ENCODE measurements around the gene RGS3.

Gene RGS3

DNA sequence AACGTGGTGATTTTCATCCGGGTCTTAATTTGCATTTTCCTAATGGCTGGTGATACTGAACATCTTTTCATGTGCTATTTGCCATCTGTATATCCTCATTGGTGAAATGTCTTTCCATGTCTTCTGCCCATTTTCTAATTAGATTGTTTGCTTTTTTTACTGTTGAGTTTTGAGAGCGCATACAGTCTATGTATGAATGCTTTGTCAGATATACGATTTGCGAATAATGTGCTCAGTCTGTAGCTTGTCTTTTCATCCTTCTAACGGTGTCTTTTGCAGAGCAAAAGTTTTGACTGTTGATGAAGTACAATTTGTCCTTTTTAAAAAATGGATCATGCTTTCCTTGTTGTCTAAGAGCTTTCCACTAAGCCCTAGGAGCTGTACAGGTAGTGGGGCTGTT lies 143.0 kb downstream of the RGS3 start:
- no peak overlapping the region for H3K4me3 ChIP-seq (ENCODE audit: low read length)
- no peaks in the 10 kb centered on the region for H3K27me3 ChIP-seq (ENCODE audit: control insufficient read depth, insufficient read depth, low read length)
- no peak overlapping the region for H3K9ac ChIP-seq (ENCODE audit: low read length)
- no peaks in the 10 kb centered on the region for H3K36me3 ChIP-seq (ENCODE audit: control insufficient read depth, insufficient read depth, low read length)
- no peak overlapping the region for H3K27ac ChIP-seq (ENCODE audit: low read depth, low read length)
- peaks cover 11% of the 10 kb centered on the region for H3K4me1 ChIP-seq (ENCODE audit: control insufficient read depth, insufficient read depth, low read length)

DNA sequence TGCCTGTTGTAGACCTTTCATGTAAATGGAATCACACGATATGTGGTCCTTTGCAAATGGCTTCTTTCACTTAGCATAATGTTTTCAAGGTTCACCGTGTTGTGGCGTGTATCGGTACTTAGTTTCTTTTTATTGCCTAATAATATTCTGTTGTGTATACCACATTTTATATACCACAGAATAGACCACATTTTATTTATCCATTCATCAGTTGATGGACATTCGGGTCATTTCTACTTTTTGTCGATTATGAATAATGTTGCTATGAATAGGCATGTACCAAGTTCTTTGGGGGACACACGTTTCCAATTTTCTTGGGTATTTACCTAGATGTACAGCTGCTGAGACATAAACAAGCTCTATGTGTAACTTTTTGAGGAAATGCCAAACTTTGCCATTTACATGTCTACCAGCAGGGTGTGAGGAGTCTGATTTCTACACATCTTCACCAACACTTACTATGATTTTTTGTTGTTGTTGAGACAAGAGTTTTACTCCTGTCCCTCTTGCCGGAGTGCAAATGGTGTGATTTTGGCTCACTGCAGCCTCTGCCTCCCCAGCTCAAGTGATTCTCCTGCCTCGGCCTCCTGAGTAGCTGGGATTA lies 144.7 kb downstream of the RGS3 start:
- no peak overlapping the region for H3K9ac ChIP-seq (ENCODE audit: low read length)
- no peak overlapping the region for H3K4me3 ChIP-seq (ENCODE audit: low read length)
- H3K36me3 ChIP-seq (ENCODE audit: control insufficient read depth, insufficient read depth, low read length) = no peaks in the 10 kb centered on the region
- no peaks in the 10 kb centered on the region for H3K4me1 ChIP-seq (ENCODE audit: control insufficient read depth, insufficient read depth, low read length)
- no peak overlapping the region for H3K27ac ChIP-seq (ENCODE audit: low read depth, low read length)
- no peaks in the 10 kb centered on the region for H3K27me3 ChIP-seq (ENCODE audit: control insufficient read depth, insufficient read depth, low read length)

DNA sequence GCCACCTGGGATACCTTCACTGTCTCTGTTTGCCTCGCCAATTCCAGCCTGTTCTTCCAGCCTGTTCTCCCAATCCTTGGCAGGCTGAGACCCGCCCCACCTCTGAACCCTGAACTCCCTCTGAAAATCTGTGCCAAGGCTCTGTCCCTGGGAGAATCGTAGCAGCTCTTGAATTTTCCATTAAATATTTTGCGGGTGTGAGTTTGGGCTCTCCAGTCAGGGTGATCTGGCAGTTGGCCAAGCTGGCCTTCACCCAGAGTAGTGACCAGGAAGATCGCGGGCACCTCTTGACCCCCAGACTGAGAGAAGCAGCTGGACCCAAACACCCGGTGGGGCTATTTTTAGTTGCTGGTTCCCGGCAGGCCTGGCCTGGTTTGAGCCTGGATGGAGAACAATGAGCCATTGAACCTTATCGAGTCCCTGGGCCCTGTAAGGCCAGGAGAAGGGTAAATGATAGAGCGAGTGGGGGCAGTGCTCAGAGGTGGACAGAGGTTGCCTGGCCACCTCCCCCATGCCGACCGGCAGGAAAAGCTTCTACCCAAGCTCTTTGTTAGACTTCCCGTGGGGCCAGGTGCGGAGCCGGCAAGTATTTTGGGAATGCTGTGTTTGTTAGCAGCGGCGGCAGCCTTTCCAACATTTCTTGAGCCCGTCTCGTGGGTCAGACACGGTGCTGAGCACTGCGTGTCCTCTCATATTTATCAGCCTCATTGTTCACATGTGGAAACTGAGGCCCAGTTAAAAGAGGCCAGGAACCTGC lies 146.2 kb downstream of the RGS3 start:
- Histone ChIP-seq H3K9ac (ENCODE audit: low read length) (no peak overlapping the region), H3K4me1 (ENCODE audit: control insufficient read depth, insufficient read depth, low read length) (peaks cover 7% of the 10 kb centered on the region), H3K36me3 (ENCODE audit: control insufficient read depth, insufficient read depth, low read length) (no peaks in the 10 kb centered on the region), H3K27me3 (ENCODE audit: control insufficient read depth, insufficient read depth, low read length) (no peaks in the 10 kb centered on the region), H3K4me3 (ENCODE audit: low read length) (no peak overlapping the region), H3K27ac (ENCODE audit: low read depth, low read length) (peak overlapping the region; percentile 54)

GRCh38 chr9:113611461-113612215 lies 148.1 kb downstream of the RGS3 start:
- no peak overlapping the region for H3K27ac ChIP-seq (ENCODE audit: low read depth, low read length)
- H3K27me3 ChIP-seq (ENCODE audit: control insufficient read depth, insufficient read depth, low read length) = no peaks in the 10 kb centered on the region
- peaks cover 7% of the 10 kb centered on the region for H3K4me1 ChIP-seq (ENCODE audit: control insufficient read depth, insufficient read depth, low read length)
- no peak overlapping the region for H3K4me3 ChIP-seq (ENCODE audit: low read length)
- no peaks in the 10 kb centered on the region for H3K36me3 ChIP-seq (ENCODE audit: control insufficient read depth, insufficient read depth, low read length)
- no peak overlapping the region for H3K9ac ChIP-seq (ENCODE audit: low read length)

DNA sequence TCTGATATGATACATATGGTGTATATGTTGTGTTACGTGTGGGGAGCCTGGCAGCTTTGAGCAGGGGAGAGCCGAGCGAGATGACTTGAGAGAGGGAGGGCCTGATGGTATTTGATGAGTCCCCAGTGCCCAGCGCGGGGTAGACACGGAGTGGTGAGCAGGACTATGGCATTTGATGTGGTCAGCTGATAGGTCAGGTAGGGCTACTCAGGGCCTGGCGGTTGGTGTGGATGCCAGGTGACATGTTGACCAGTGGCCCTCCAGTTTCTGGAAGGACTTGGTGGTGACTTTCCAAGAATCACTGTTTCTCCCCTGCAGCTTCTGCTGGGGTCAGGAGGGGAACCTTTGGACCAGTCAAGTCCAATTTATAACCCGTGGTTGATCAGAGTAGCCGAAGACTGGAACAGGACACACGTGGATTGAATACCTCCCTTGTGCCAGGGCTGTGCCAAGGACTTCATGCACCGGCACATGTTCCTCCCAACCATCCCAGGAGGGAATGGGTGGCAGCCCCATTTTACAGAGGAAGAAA lies 148.8 kb downstream of the RGS3 start:
- H3K9ac ChIP-seq (ENCODE audit: low read length) = no peak overlapping the region
- H3K4me3 ChIP-seq (ENCODE audit: low read length) = no peak overlapping the region
- H3K27me3 ChIP-seq (ENCODE audit: control insufficient read depth, insufficient read depth, low read length) = no peaks in the 10 kb centered on the region
- H3K4me1 ChIP-seq (ENCODE audit: control insufficient read depth, insufficient read depth, low read length) = peaks cover 7% of the 10 kb centered on the region
- no peak overlapping the region for H3K27ac ChIP-seq (ENCODE audit: low read depth, low read length)
- H3K36me3 ChIP-seq (ENCODE audit: control insufficient read depth, insufficient read depth, low read length) = no peaks in the 10 kb centered on the region

GRCh38 chr9:113612828-113613227 lies 149.3 kb downstream of the RGS3 start:
- Histone ChIP-seq H3K4me3 (ENCODE audit: low read length) (no peak overlapping the region), H3K36me3 (ENCODE audit: control insufficient read depth, insufficient read depth, low read length) (no peaks in the 10 kb centered on the region), H3K9ac (ENCODE audit: low read length) (no peak overlapping the region), H3K4me1 (ENCODE audit: control insufficient read depth, insufficient read depth, low read length) (peaks cover 7% of the 10 kb centered on the region), H3K27me3 (ENCODE audit: control insufficient read depth, insufficient read depth, low read length) (no peaks in the 10 kb centered on the region), H3K27ac (ENCODE audit: low read depth, low read length) (no peak overlapping the region)

GRCh38 chr9:113613815-113614413 lies 150.4 kb downstream of the RGS3 start:
- no peak overlapping the region for H3K4me3 ChIP-seq (ENCODE audit: low read length)
- peaks cover 7% of the 10 kb centered on the region for H3K4me1 ChIP-seq (ENCODE audit: control insufficient read depth, insufficient read depth, low read length)
- H3K9ac ChIP-seq (ENCODE audit: low read length) = no peak overlapping the region
- no peaks in the 10 kb centered on the region for H3K36me3 ChIP-seq (ENCODE audit: control insufficient read depth, insufficient read depth, low read length)
- H3K27ac ChIP-seq (ENCODE audit: low read depth, low read length) = peak overlapping the region; percentile 72
- no peaks in the 10 kb centered on the region for H3K27me3 ChIP-seq (ENCODE audit: control insufficient read depth, insufficient read depth, low read length)

DNA sequence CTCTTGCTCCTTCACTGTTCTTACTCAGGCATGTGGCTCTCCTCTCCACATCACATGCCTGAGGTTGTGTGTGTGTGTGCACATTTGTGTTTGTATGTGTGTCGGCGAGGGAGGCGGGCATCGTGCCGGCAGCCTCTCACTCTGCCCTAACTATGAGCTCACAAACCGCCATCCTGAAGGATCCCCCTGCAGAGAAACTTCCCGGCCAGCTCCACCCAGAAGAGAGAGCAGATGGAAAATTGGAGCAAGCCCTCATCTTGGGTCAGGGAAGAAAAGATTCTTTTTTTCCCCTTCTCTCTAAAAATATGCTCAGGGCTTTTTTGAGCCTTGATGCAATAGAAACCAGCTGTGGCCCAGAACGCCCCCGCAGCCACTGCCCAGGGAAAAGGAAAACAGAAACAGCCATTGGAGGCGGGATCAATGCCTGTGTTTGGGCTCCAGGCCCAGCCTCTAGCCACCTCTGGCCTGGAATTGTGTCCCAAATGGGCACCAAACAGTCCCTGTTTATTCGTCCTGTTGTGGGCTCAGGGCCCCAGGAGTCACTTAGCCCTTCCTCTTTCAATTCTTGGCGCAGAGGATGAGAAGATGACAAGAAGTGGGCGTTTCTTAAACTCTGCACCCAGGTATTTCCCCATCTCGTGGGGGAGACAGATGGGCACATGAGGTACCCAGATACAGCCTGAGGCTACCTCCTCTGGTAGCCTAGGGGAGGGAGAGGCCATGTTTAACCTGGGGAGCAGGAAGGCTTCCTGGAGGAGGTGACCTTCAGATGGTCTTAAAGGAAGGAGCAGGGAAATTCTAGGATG lies 151.5 kb downstream of the RGS3 start:
- H3K27ac ChIP-seq (ENCODE audit: low read depth, low read length) = peak overlapping the region; percentile 72
- H3K4me1 ChIP-seq (ENCODE audit: control insufficient read depth, insufficient read depth, low read length) = peaks cover 8% of the 10 kb centered on the region
- H3K36me3 ChIP-seq (ENCODE audit: control insufficient read depth, insufficient read depth, low read length) = no peaks in the 10 kb centered on the region
- no peak overlapping the region for H3K9ac ChIP-seq (ENCODE audit: low read length)
- no peak overlapping the region for H3K4me3 ChIP-seq (ENCODE audit: low read length)
- no peaks in the 10 kb centered on the region for H3K27me3 ChIP-seq (ENCODE audit: control insufficient read depth, insufficient read depth, low read length)

- H3K4me1 ChIP-seq (ENCODE audit: control insufficient read depth, insufficient read depth, low read length) = peaks cover 19% of the 10 kb centered on the region
These were observed 152.6 kb downstream of the RGS3 start for GRCh38 chr9:113616116-113616515.

DNA sequence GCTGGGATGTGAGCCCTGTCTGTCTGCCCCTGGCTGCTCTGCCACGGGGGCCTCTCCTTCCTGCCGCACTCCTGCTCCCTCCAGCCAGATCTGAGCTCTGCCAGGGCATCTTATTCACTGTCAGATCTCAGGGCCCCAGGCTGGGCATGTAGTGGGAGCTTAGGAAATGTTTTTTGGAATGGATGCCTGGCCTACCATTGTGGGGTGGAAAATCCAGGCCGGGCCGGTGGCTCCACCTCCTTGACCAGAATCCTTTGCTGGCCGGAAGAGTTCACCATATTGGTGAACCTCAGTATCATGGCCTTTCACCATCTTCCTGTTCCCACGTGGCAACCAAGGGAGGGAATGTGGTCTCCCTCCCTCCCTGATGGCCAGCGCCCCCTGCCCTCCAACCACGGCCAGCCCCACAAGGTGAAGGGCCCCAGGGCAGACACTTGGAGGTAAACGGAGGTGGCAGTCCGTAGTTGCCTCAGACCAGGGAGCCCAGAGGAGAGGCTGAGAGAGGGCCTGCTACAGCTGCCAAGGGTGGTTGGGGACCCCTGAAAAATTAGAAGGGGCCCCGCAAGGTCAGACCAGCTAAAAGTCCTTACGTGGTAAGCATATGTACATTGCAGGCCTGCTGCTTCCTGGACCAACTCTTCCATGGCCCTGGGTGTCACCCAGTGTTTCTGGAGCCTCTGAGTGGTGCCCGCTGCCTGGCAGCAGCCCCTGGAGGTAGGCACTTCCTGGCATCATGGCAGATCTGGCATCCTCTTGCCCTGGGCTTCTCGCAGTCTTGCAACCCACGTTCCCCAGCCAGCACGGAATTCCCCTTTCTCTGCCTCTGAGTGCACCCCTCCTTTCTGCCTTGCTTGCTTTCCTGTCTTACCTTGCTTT lies 153.3 kb downstream of the RGS3 start:
- no peak overlapping the region for H3K4me3 ChIP-seq (ENCODE audit: low read length)
- peak overlapping the region; percentile 11 for H3K27ac ChIP-seq (ENCODE audit: low read depth, low read length)
- H3K4me1 ChIP-seq (ENCODE audit: control insufficient read depth, insufficient read depth, low read length) = peaks cover 26% of the 10 kb centered on the region
- no peak overlapping the region for H3K9ac ChIP-seq (ENCODE audit: low read length)
- no peaks in the 10 kb centered on the region for H3K27me3 ChIP-seq (ENCODE audit: control insufficient read depth, insufficient read depth, low read length)
- H3K36me3 ChIP-seq (ENCODE audit: control insufficient read depth, insufficient read depth, low read length) = no peaks in the 10 kb centered on the region

More at GRCh38 chr9:113616116-113616515, 152.6 kb downstream of the RGS3 start:
- Histone ChIP-seq H3K36me3 (ENCODE audit: control insufficient read depth, insufficient read depth, low read length) (no peaks in the 10 kb centered on the region), H3K27ac (ENCODE audit: low read depth, low read length) (peak overlapping the region; percentile 29), H3K4me3 (ENCODE audit: low read length) (no peak overlapping the region), H3K9ac (ENCODE audit: low read length) (no peak overlapping the region), H3K27me3 (ENCODE audit: control insufficient read depth, insufficient read depth, low read length) (no peaks in the 10 kb centered on the region)

DNA sequence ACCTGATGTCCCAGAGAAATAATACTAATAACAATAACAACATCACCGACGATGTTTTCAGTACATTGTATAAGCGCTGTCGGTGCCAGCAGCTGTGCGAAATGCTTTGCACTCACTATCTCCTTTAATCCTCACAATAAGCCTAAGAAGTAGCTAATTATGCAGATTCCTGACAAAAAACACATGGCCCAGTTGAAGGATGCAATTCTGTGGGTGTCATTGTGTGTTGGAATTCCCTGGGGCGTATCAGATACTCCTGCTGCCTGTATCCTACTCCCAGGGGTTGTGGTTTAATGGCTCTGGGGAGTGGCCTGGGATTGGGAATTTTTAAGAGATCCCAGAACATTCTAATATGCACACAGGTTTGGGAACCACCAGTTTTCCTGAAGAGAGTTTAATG lies 154.0 kb downstream of the RGS3 start:
- peaks cover 29% of the 10 kb centered on the region for H3K4me1 ChIP-seq (ENCODE audit: control insufficient read depth, insufficient read depth, low read length)

More for the DNA sequence above, 154.0 kb downstream of the RGS3 start:
- Histone ChIP-seq H3K4me3 (ENCODE audit: low read length) (no peak overlapping the region), H3K9ac (ENCODE audit: low read length) (no peak overlapping the region), H3K27me3 (ENCODE audit: control insufficient read depth, insufficient read depth, low read length) (no peaks in the 10 kb centered on the region), H3K27ac (ENCODE audit: low read depth, low read length) (peak overlapping the region; percentile 11), H3K36me3 (ENCODE audit: control insufficient read depth, insufficient read depth, low read length) (no peaks in the 10 kb centered on the region)

All from rectal smooth muscle tissue (tissue), 1 donor.